GM20431 (cell line): Measurements from ENCODE around the gene IL31RA.

Source experiments
- in situ Hi-C: fragments of 300-500 bp; cut with MseI, MboI; formaldehyde crosslinking; loops from one replicate; pipeline ENCODE4 v1.15.0; 2020; ENCODE audit warnings: low sequenced_read_pairs; ENCODE audit not compliant: unreplicated experiment

IL31RA gene

GRCh38 chr5:55960779-55961178 is 109.6 kb downstream of the IL31RA start:
- in situ Hi-C loops, result loop anchor here (25.0 kb wide), 1 partner anchor 227 kb away; no protein-coding TSS in a partner anchor

GRCh38 chr5:55965525-55965924 is 114.4 kb downstream of the IL31RA start:
- in situ Hi-C loops, result loop anchor here (25.0 kb wide), 1 partner anchor 222 kb away; no protein-coding TSS in a partner anchor

GRCh38 chr5:55966284-55966683 is 115.1 kb downstream of the IL31RA start:
- in situ Hi-C loops, result loop anchor here (25.0 kb wide), 1 partner anchor 221 kb away; no protein-coding TSS in a partner anchor

- in situ Hi-C loops, result loop anchor here (25.0 kb wide), 1 partner anchor 217 kb away; no protein-coding TSS in a partner anchor
Measured at GRCh38 chr5:55969956-55970355, 118.8 kb downstream of the IL31RA start.
